HG03378 (cell line): ENCODE measurements around the gene SMAD1.

Experiments used
- ATAC-seq: cut with Tn5 transposase; IDR thresholded peaks from one replicate; pipeline ENCODE4 v1.9.1; 2021; ENCODE audit warnings: mild to moderate bottlenecking, moderate library complexity; ENCODE audit not compliant: unreplicated experiment

Gene SMAD1

GRCh38 chr4:145488310-145488709, 6.7 kb downstream of the SMAD1 start:
- no peak for ATAC-seq

DNA sequence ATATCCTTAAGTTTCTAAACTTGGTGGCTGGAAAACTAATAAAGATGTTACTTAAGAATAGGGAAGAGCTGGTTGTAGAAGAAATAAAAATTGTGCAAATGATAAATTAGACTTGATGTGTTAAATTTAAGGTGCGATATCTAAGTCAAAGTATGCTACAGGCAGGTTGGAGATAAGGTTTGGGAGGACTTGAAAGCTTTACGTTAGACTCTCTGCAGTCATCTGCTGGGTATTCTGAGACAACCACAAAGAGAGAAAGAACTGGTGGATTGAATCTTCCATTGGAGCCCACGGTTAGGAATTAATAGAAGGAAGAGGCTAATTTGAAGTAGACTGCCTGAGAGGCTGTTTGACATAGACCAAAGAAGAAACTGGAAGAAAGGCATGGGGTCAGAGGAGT, 7.9 kb downstream of the SMAD1 start:
- no peak for ATAC-seq

DNA sequence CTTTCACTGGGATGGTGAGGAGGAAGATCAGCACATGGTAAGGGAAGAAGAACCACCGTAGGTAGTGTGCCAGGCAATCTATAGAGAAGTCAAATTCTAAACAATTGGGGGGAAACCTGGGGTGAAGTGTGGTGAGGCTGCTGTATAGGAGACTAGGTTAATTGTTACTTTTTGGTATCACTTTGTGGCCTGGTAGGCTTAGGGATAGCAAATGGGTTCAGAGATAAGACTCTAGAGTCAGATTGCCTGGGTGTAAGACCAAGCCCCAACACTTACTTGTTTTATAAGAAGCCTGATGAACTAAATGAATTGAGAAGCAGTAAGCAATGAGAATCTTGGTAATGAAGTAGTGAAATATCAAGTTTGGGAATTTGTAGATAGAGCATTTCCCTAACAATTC, 8.7 kb downstream of the SMAD1 start:
- no peak for ATAC-seq

DNA sequence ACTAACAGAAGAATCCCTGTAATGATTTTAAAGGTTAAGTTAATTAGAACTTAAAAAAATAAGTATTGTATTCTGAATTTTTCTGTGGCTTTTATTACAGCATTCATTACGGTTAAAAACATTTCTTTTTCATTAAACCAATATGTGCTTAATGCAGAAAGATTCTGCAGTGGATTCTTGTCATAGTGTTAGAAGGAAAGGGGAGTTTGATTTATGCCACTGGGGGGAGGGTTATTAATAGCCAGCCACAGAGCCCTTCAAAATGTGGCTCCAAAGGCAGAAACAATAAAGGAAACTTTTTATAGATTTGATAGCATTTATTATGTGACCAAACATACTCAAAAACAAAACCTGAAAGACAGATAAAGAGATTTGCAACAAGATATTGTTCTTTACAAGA, 9.1 kb downstream of the SMAD1 start:
- no peak for ATAC-seq

GRCh38 chr4:145492376-145492775, 10.7 kb downstream of the SMAD1 start:
- ATAC-seq = no peak

- no peak for ATAC-seq
Observed at GRCh38 chr4:145493166-145493565, 11.5 kb downstream of the SMAD1 start.

DNA sequence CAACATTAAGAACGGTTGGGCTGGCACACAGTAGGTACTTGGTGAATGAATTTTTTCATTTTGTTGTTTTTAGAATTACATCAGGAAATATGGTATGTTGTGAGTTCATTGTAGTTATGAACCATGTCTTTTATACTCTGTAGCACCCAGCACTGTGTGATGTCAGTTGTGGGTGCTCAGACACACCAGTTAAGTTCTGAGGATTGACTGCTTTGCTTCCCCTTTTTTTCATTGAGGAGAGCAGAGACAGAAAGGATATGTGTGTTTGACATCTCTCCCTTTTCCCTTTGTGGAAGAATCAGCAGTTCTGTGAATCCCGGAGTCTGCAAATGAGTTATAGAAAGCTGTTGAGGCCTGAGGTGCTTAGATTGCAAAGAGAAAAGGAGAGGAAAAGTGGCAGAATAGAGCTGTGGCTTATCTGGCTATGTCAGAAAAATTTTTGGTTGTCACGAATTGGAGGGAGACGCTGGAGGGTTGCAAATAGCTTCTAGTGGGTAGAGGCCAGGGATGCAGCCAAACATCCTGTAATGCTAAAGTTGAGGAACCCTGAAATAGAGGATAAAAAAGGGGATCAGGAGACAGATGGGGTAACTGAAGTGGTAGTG, 13.1 kb downstream of the SMAD1 start:
- no peak for ATAC-seq

DNA sequence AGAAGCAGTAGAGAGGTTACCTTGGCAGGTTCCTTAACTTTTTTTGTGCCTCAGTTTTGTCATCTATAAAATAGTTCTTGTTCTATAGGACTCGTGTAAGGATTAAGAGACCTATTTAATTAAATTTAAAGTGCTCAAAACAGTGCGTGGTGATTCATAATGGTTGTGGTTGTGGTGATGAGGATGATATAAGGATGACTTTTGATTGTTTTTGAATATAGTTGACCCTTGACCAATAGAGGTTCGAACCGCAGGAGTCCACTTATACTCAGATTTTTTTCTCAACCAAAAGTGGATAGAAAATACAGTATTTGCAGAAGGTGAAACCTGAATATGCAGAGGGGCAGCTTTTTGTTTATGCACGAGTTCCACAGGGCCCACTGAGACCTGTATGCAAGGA, 14.6 kb downstream of the SMAD1 start:
- ATAC-seq = no peak

- no peak for ATAC-seq
Observed at GRCh38 chr4:145497199-145498149, 15.8 kb downstream of the SMAD1 start.

DNA sequence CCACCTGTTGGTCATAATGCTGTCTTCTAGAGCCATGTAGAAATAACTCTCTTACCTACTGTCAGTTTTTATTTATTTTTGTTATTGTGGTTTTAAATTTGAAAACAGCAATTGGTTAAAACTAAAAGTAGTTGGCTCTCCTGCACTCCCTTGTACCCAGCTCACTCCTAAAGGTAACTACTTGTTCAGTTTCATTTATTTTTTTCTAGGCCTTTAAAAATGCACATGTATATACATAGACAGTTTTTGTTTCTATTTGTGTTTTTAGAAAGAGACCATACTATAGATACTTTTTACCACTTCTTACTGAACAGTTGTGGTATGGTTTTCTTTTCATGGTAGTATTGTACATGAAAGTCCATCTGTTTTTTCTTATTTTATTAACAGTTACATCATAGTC, 16.8 kb downstream of the SMAD1 start:
- ATAC-seq = peak; percentile 66

- no peak for ATAC-seq
Observed at GRCh38 chr4:145501051-145501660, 19.5 kb downstream of the SMAD1 start.

GRCh38 chr4:145502809-145503208, 21.2 kb downstream of the SMAD1 start:
- ATAC-seq = no peak

DNA sequence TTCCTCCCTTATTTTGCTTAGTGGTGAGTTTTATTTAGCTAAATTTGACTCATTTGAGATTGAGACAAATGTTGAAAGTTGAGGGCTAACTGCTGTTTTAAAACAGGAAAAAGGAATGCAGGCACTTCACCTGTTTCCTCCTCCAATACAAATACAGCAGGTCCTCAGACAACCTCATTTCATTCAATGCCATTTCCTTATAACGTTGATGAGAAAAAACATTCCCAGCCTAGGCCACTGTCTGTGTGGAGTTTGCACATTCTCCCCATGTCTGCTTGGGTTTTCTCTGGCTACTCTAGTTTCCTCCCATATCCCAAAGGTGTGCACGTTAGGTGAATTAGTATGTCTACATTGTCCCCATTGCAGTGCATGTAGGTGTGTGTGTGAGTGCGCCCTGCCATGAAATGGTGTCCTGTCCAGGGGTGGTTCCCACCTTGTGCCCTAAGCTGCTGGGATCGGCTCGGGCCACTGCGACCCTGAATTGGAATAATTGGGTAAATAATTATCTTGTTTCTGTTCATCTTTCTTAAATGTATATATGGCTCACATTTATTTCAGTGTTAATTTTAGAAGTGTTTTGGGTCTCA, 21.9 kb downstream of the SMAD1 start:
- ATAC-seq = no peak

DNA sequence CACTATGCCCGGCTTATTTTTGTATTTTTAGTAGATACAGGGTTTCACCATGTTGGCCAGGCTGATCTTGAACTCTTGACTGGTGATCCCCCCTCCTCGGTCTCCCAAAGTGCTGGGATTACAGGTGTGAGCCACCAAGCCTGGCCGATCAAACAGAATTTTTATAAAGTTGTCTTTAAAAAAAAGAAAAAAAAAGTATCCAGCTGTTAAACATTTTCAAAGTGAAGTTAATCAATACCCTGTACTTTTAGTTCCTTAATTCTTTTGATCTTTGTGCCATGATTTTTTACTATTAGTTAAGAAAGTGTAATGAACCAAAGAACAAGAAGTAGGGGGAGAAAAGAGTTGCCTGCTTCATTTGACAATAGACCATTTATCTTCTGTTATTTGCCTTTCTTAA, 24.3 kb downstream of the SMAD1 start:
- ATAC-seq = no peak

- ATAC-seq = no peak
Observed at GRCh38 chr4:145507636-145508035, 26.0 kb downstream of the SMAD1 start.

DNA sequence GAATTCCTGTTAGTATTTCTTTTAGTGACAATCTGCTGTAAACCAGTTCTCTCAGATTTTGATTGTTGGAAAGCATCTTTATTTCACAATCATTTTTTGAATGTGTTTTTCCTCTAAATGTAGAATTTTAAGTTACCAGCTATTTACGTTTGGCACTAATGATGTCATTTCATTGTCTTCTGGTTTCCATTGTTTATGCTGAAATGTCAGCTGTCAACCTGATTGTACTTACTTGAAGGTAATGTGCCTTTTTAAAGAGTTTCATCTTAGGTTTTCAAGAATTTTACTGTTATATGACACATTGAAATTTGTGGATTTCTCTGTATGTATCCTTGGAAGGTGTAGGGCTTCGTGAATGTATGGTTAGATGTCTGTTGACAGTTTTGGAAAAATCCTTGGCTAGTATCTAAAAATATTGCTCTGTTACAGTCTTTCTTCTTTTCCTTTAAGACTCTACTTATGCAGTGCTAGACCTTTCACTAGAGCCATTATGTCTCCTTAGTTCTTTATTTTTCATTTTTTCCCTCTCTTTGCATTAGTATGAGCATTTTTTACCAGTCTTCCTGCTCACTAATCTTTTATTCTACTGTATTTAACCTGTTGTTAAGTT, 30.4 kb downstream of the SMAD1 start:
- ATAC-seq = no peak

- no peak for ATAC-seq
Observed at GRCh38 chr4:145513020-145513621, 31.5 kb downstream of the SMAD1 start.

DNA sequence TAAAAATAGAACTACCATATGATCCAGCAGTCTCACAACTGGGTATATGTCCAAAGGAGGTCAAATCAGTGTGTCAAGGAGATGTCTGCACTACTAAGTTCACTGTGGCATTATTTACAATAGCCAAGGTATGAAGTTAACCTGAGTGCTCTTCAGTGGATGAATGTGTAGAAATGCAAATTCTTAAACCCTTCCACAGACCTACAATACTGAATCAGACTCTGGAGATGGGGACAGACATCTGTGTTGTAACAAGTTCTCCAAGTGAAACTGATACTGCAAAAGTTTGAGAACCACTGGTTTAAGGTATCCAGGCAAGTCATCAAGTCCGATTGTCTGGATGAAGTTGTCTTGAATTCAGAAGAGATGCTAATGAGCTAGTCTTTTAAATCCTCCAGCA, 38.5 kb downstream of the SMAD1 start:
- ATAC-seq = no peak

DNA sequence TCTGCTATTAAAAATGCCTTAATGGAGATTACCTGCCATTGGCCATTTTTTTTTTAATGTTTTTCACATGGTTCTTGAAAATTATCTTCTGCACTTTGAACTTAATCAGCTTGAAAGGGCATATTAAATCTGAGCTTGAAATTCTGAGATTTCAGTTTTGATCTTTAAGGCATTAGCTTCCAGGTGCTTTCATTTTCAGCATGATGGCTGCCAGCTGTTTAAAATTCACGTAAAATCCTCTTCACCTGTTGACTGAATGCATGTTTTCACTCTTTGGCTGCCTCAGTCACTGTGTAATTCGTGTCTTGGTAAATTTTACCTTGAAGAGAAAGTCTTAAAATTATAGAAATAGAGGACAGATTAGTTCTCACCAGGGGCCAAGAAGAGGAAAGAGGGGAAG, 39.6 kb downstream of the SMAD1 start:
- ATAC-seq = no peak

DNA sequence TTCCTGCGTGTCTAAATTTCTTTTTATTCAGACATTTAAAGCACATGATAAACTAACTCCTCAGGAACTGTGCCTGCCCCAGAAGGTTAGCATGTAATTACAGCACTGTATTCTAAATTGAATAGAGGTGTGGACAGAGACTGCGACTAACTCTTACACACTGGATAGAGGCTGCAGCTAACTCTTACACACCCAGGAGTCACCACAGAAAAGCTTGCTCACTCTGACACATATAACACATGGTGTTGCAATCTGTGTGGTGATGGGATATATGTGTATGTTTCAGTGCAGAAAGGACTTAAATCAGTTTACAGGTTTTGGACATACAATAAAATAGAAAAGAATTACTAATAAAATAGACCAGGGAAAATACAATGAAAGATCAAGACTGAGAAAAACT, 41.5 kb downstream of the SMAD1 start:
- no peak for ATAC-seq

DNA sequence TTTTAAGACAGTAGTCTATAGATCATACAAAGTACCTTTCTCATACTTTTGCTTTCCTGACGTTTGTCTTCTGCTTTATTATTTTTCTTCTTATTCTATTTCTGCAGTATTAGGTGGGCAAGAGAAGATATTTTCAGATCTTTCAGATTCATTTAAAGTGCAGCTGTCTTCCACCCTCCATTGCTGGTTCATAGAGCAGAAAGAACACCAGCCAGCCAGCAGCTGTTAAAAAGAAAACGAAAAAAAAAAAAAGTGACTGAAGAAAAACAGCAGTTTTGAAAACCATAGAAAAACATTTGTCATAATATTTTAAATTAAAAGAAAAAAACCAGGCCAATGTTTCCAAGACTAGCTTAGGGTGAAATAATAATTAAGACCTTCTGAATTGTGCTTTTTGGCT, 42.9 kb downstream of the SMAD1 start:
- no peak for ATAC-seq
